K562 (cell line): ENCODE data around the gene HDAC7. TPM values are rescaled to one million over a fixed set of nuclear protein-coding genes. Genes with fewer than 3 reads are reported as not detected.
A peak's percentile ranks its signal among the peaks of the same experiment; 100 is the strongest.

Source experiments
- ELF1 ChIP-seq: fragments of 200-800 bp; sonication (Bioruptor generic); IDR thresholded peaks from 2 replicates; pipeline ENCODE4 v1.6.1; 2016; ENCODE audit warnings: missing genetic modification characterization, missing compliant biosample characterization
- GATAD2A ChIP-seq: fragments of 450-650 bp; IDR thresholded peaks from 2 replicates; pipeline ENCODE4 v1.6.1; 2017
- GTF2E2 ChIP-seq: fragments of 200-800 bp; sonication (Bioruptor generic); IDR thresholded peaks from 2 replicates; pipeline ENCODE4 v1.6.1; 2016; ENCODE audit warnings: missing genetic modification characterization, missing compliant biosample characterization
- HOXB6 ChIP-seq: fragments of 250-450 bp; sonication (Bioruptor Pico); IDR thresholded peaks from 2 replicates; pipeline ENCODE4 v1.5.1; 2022; ENCODE audit warnings: mild to moderate bottlenecking, borderline replicate concordance
- MTA2 ChIP-seq: fragments of 450-650 bp; IDR thresholded peaks from 2 replicates; pipeline ENCODE4 v1.6.1; 2016; ENCODE audit warnings: low read depth
- PHB2 ChIP-seq: fragments of 450-650 bp; IDR thresholded peaks from 2 replicates; pipeline ENCODE4 v1.6.1; 2017; ENCODE audit warnings: low read depth
- PRPF4 ChIP-seq: fragments of 200-400 bp; formaldehyde crosslinking; IDR thresholded peaks from one replicate; pipeline ENCODE4 v1.6.1; 2017; ENCODE audit warnings: low read length, low read depth, mild to moderate bottlenecking; ENCODE audit not compliant: insufficient read depth, poor library complexity, severe bottlenecking
- ZNF121 ChIP-seq: sonication (generic); formaldehyde crosslinking; conservative IDR thresholded peaks from 2 replicates; pipeline ENCODE4 v1.8.0; 2022; ENCODE audit warnings: missing genetic modification reagents
- ZNF184 ChIP-seq: sonication (generic); formaldehyde crosslinking; IDR thresholded peaks from 2 replicates; pipeline ENCODE4 v1.5.0; 2020; ENCODE audit warnings: missing genetic modification reagents
- polyA plus RNA-seq, 8 experiments: library from polyadenylated mRNA; depleted of rRNA in 4 of 8; stranded (reverse) in 5 of 8; unstranded in 3 of 8; fragments of >200 nt; fragmentation: Nextera tagmentation in 2 of 8; fragmentation: Illumina TruSeq in 1 of 8; extraction: Ambion mirVana in 2 of 8; extraction: Trizol in 1 of 8; gene quantifications; 2 replicates each; pipeline versions ENCODE4 v1.2.1 to v1.2.3, GENCODE V29; 2011 to 2014; ENCODE audit warnings: inconsistent platforms in 1 of 8, missing spikeins in 1 of 8
- total RNA-seq, 7 experiments: library from RNA; depleted of rRNA in 6 of 7; stranded (reverse); fragments of >200 nt in 6 of 7; fragmentation: Illumina TruSeq in 2 of 7; extraction: Trizol in 2 of 7; gene quantifications; 2 replicates each; pipeline versions ENCODE4 v1.2.1 to v1.2.3, GENCODE V29; 2011 to 2021; ENCODE audit warnings: low replicate concordance in 1 of 7
- TF ChIP-seq, protein P1 (sequence below), 2 experiments: fragments of 450-650 bp in 1 of 2; IDR thresholded peaks; 2 replicates each; pipeline ENCODE4 v1.6.1; 2011 to 2017; ENCODE audit warnings: low read depth in 2 of 2, antibody characterized with exemption in 1 of 2, borderline replicate concordance in 1 of 2, low read length in 1 of 2, mild to moderate bottlenecking in 1 of 2, mixed read lengths in 1 of 2; ENCODE audit not compliant: control insufficient read depth in 1 of 2
- TF ChIP-seq, protein P2 (sequence below): fragments of 250-450 bp; sonication (Bioruptor Pico); IDR thresholded peaks from 2 replicates; pipeline ENCODE4 v1.8.0; 2021; ENCODE audit warnings: mild to moderate bottlenecking, moderate library complexity
- TF ChIP-seq, protein P3 (sequence below): fragments of 250-450 bp; sonication (Bioruptor Pico); IDR thresholded peaks from 2 replicates; pipeline ENCODE4 v1.4.0; 2020; ENCODE audit warnings: mild to moderate bottlenecking, moderate library complexity

The HDAC7 gene
- total and polyA plus RNA-seq, 9 of the 15 experiments (the other 6 are each of a cell fraction or from before 2014, with no cell fraction given): 2.5 to 129 (median 31.1) TPM

DNA sequence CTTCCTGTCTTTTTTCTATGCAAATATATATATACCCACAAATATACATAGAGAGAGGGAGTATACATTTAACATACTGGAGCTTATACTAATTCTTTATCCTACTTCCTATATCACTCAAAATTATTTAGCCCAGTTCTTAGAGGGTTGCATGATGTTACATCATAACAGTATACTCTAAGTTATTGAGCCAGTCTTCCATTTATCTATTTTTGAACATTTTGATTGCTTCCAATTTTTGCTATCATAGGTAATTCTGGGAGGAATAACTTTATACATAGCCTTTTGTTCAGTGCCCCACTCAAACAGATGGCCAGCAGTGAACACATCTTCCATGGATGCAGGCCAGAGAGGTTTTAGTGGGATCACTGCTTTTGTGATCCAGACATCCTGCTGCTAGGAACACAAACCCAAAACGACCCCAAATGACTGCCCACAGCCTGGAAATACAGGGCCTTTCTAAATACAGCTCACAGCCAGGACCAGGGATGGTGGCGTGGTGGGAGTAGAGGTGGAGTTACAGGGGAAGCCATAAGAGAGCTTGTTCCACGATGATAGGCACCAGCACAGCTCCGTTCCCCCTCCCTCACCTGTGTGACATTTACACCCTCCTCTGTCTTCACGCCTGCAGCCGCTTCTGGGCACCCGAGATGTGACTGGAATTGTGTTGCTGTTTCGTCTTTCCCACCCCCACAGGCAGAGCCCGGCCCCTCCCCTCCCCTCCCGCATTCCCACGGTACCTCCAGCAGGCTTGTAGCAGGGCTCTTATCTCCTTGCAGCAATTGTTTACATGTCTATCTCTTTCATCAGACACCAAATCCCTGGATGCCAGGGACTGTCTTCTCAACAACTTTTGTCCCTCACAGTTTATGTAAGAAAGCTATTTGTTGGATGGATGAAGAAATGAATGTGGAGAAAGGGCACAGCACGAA is 30.7 kb upstream of the HDAC7 start (continued):
- TF ChIP-seq, protein P1, sequence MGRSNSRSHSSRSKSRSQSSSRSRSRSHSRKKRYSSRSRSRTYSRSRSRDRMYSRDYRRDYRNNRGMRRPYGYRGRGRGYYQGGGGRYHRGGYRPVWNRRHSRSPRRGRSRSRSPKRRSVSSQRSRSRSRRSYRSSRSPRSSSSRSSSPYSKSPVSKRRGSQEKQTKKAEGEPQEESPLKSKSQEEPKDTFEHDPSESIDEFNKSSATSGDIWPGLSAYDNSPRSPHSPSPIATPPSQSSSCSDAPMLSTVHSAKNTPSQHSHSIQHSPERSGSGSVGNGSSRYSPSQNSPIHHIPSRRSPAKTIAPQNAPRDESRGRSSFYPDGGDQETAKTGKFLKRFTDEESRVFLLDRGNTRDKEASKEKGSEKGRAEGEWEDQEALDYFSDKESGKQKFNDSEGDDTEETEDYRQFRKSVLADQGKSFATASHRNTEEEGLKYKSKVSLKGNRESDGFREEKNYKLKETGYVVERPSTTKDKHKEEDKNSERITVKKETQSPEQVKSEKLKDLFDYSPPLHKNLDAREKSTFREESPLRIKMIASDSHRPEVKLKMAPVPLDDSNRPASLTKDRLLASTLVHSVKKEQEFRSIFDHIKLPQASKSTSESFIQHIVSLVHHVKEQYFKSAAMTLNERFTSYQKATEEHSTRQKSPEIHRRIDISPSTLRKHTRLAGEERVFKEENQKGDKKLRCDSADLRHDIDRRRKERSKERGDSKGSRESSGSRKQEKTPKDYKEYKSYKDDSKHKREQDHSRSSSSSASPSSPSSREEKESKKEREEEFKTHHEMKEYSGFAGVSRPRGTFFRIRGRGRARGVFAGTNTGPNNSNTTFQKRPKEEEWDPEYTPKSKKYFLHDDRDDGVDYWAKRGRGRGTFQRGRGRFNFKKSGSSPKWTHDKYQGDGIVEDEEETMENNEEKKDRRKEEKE (IDR thresholded peaks at IDR 0.05; ENCODE audit: borderline replicate concordance in 1 of 2, control insufficient read depth in 1 of 2, low read depth in 2 of 2, low read length in 1 of 2): no peak
- no peak for TF ChIP-seq PHB2
- no peak for TF ChIP-seq GTF2E2 (tag)
- TF ChIP-seq ZNF184 (CRISPR knock-in tag): no peak
- TF ChIP-seq HOXB6: no peak
- TF ChIP-seq ZNF121 (CRISPR knock-in tag): no peak
- TF ChIP-seq, protein P2, sequence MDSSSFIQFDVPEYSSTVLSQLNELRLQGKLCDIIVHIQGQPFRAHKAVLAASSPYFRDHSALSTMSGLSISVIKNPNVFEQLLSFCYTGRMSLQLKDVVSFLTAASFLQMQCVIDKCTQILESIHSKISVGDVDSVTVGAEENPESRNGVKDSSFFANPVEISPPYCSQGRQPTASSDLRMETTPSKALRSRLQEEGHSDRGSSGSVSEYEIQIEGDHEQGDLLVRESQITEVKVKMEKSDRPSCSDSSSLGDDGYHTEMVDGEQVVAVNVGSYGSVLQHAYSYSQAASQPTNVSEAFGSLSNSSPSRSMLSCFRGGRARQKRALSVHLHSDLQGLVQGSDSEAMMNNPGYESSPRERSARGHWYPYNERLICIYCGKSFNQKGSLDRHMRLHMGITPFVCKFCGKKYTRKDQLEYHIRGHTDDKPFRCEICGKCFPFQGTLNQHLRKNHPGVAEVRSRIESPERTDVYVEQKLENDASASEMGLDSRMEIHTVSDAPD (CRISPR knock-in tag): no peak
- TF ChIP-seq PRPF4: no peak
- TF ChIP-seq ELF1 (tag): no peak
- TF ChIP-seq, protein P3, sequence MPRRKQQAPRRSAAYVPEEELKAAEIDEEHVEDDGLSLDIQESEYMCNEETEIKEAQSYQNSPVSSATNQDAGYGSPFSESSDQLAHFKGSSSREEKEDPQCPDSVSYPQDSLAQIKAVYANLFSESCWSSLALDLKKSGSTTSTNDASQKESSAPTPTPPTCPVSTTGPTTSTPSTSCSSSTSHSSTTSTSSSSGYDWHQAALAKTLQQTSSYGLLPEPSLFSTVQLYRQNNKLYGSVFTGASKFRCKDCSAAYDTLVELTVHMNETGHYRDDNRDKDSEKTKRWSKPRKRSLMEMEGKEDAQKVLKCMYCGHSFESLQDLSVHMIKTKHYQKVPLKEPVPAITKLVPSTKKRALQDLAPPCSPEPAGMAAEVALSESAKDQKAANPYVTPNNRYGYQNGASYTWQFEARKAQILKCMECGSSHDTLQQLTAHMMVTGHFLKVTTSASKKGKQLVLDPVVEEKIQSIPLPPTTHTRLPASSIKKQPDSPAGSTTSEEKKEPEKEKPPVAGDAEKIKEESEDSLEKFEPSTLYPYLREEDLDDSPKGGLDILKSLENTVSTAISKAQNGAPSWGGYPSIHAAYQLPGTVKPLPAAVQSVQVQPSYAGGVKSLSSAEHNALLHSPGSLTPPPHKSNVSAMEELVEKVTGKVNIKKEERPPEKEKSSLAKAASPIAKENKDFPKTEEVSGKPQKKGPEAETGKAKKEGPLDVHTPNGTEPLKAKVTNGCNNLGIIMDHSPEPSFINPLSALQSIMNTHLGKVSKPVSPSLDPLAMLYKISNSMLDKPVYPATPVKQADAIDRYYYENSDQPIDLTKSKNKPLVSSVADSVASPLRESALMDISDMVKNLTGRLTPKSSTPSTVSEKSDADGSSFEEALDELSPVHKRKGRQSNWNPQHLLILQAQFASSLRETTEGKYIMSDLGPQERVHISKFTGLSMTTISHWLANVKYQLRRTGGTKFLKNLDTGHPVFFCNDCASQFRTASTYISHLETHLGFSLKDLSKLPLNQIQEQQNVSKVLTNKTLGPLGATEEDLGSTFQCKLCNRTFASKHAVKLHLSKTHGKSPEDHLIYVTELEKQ (CRISPR knock-in tag): no peak
- no peak for TF ChIP-seq GATAD2A
- peak; percentile 56 for TF ChIP-seq MTA2
